Stimulated activated naive CD4-positive, alpha-beta T cell (primary cell): ENCODE measurements around the gene MALRD1.

Source experiments
- DNase-seq, 6 experiments: peaks; one replicate each; lab custom pipeline; 2025; lab: John Stamatoyannopoulos, UW

Gene MALRD1

GRCh38 chr10:19385846-19386450 lies 337.3 kb downstream of the MALRD1 start:
- no peak for DNase-seq

GRCh38 chr10:19408924-19409323 lies 360.3 kb downstream of the MALRD1 start:
- no peak for DNase-seq

GRCh38 chr10:19411119-19411518 lies 362.5 kb downstream of the MALRD1 start:
- no peak for DNase-seq

- no peak for DNase-seq
Measured at GRCh38 chr10:19412531-19412930, 363.9 kb downstream of the MALRD1 start.

- no peak for DNase-seq
Measured at GRCh38 chr10:19416164-19416563, 367.6 kb downstream of the MALRD1 start.

GRCh38 chr10:19417740-19418139 lies 369.1 kb downstream of the MALRD1 start:
- no peak for DNase-seq

- DNase-seq, result no peak
Measured at GRCh38 chr10:19421674-19422073, 373.1 kb downstream of the MALRD1 start.

- no peak for DNase-seq
Measured at GRCh38 chr10:19426034-19426433, 377.4 kb downstream of the MALRD1 start.

GRCh38 chr10:19431622-19432351 lies 383.2 kb downstream of the MALRD1 start:
- no peak for DNase-seq

GRCh38 chr10:19449860-19450259 lies 401.3 kb downstream of the MALRD1 start:
- DNase-seq, result no peak

GRCh38 chr10:19451356-19451755 lies 402.8 kb downstream of the MALRD1 start:
- no peak for DNase-seq

- no peak for DNase-seq
Measured at GRCh38 chr10:19451937-19452336, 403.3 kb downstream of the MALRD1 start.

- no peak for DNase-seq
Measured at GRCh38 chr10:19453967-19454366, 405.4 kb downstream of the MALRD1 start.

- DNase-seq, result no peak
Measured at GRCh38 chr10:19461588-19461987, 413.0 kb downstream of the MALRD1 start.

GRCh38 chr10:19466709-19467108 lies 418.1 kb downstream of the MALRD1 start:
- DNase-seq, result no peak

- DNase-seq, result no peak
Measured at GRCh38 chr10:19468413-19468812, 419.8 kb downstream of the MALRD1 start.

- DNase-seq, result no peak
Measured at GRCh38 chr10:19469521-19469920, 420.9 kb downstream of the MALRD1 start.

GRCh38 chr10:19479854-19480253 lies 431.3 kb downstream of the MALRD1 start:
- DNase-seq, result no peak

- no peak for DNase-seq
Measured at GRCh38 chr10:19480353-19480752, 431.8 kb downstream of the MALRD1 start.

- no peak for DNase-seq
Measured at GRCh38 chr10:19483421-19483820, 434.8 kb downstream of the MALRD1 start.

GRCh38 chr10:19488592-19489280 lies 440.1 kb downstream of the MALRD1 start:
- DNase-seq, result no peak

- DNase-seq, result no peak
Measured at GRCh38 chr10:19491166-19491565, 442.6 kb downstream of the MALRD1 start.

- DNase-seq, result no peak
Measured at GRCh38 chr10:19493917-19494316, 445.3 kb downstream of the MALRD1 start.
